Lung (tissue), 12 donors: ENCODE data around the gene RSU1. TPM values are rescaled to one million over a fixed set of nuclear protein-coding genes. Genes with fewer than 3 reads are reported as not detected.

Experiments
- ATAC-seq: fragments of 200-7000 bp; cut with Tn5 transposase; one replicate; pipeline ENCODE4 v1.9.1; 2020; ENCODE audit warnings: moderate number of reproducible peaks; ENCODE audit not compliant: insufficient read depth, low FRiP score
- DNase-seq, 3 donors: peaks; one replicate each; pipeline ENCODE4 v3.0.0-alpha.2; 2013 to 2017
- H3K27ac ChIP-seq, 2 donors: one replicate each; pipeline ENCODE4 v1.5.1; 2013; ENCODE audit warnings: mild to moderate bottlenecking in 2 of 2, moderate library complexity in 2 of 2, control low read depth in 1 of 2, inconsistent platforms in 1 of 2, low read depth in 1 of 2, low read length in 1 of 2
- H3K27me3 ChIP-seq, 3 donors: one replicate each; pipeline ENCODE4 v1.5.1; 2013; ENCODE audit warnings: low read length in 2 of 3; ENCODE audit not compliant: control insufficient read depth in 3 of 3, insufficient read depth in 3 of 3
- H3K36me3 ChIP-seq, 4 donors: one replicate each; pipeline ENCODE4 v1.5.1; 2013; ENCODE audit warnings: low read length in 4 of 4, mild to moderate bottlenecking in 1 of 4, moderate library complexity in 1 of 4; ENCODE audit not compliant: control insufficient read depth in 4 of 4, insufficient read depth in 4 of 4
- H3K4me1 ChIP-seq, 5 donors: one replicate each; pipeline ENCODE4 v1.5.1; 2013; ENCODE audit warnings: low read length in 5 of 5, mild to moderate bottlenecking in 2 of 5, moderate library complexity in 1 of 5; ENCODE audit not compliant: control insufficient read depth in 5 of 5, insufficient read depth in 5 of 5
- H3K4me3 ChIP-seq: one replicate; pipeline ENCODE4 v1.5.1; 2013; ENCODE audit warnings: mild to moderate bottlenecking, control low read depth, moderate library complexity
- H3K9ac ChIP-seq, 2 donors: one replicate each; pipeline ENCODE4 v1.5.1; 2013; ENCODE audit warnings: low read length in 2 of 2, control low read depth in 1 of 2; ENCODE audit not compliant: insufficient read depth in 1 of 2
- H3K9me3 ChIP-seq, 4 donors: one replicate each; pipeline ENCODE4 v1.5.1; 2013; ENCODE audit warnings: low read length in 3 of 4, mild to moderate bottlenecking in 1 of 4, moderate library complexity in 1 of 4; ENCODE audit not compliant: control insufficient read depth in 4 of 4, insufficient read depth in 3 of 4
- WGBS, 2 donors: extraction: QIAGEN DNeasy Blood & Tissue Kit; methylation state at CpG; one replicate each; pipeline ENCODE4 v1.1.7; 2013; 5-methylcytosine and 5-hydroxymethylcytosine counted together
- polyA plus RNA-seq, 2 donors: library from polyadenylated mRNA; stranded (reverse); fragments of 200-250 nt; gene quantifications; one replicate each; pipeline ENCODE4 v1.2.1, GENCODE V29; 2013
- total RNA-seq, 2 donors: library from RNA; depleted of rRNA in 1 of 2; stranded (reverse); fragments of >200 nt in 1 of 2; gene quantifications; one replicate each; pipeline ENCODE4 v1.2.1, GENCODE V29; 2014 to 2021
- TF ChIP-seq, protein P1 (sequence below): IDR thresholded peaks from 2 replicates; pipeline ENCODE4 v1.5.1; 2012; ENCODE audit warnings: mild to moderate bottlenecking; ENCODE audit errors: control extremely low read depth, extremely low read depth
- donor health status: control.
- donor health status: control.
- donor health status: Bipolar disorder and iron deficiency.
- donor health status: healthy.
- donor health status: DM: yes; HTN: yes; CAD: no.

RSU1 gene
- total and polyA plus RNA-seq, 4 donors, result 36.0 to 81.5 (median 57.9) TPM

DNA sequence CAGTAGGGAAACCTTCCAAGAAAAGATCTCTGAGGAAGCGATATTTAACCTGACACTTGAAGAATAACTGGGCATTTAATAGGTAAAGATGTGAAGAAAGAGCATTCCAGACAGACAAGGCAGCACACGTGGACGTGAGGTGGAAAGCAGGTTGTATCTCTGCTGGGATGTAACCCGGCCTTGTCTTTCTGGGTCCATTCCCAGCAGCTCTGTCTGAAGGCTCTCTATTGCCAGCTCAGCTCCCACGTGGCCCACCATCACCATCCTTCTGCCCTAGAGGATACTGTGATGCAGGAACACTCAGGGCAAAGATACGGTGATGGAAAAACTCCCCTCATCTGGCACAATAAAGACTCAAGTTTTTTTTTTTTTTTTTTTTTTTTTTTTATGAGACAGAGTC, 137.7 kb downstream of the RSU1 start:
- H3K9ac ChIP-seq, result no peak overlapping the region
- H3K4me3 ChIP-seq, result no peak overlapping the region
- ATAC-seq, result no peak
- H3K36me3 ChIP-seq, result peaks cover 0 to 1% (median 0%) of the 10 kb centered on the region in 4 donors
- no peak for DNase-seq
- 96 to 97% methylated on average over 6 of the region's 6 CpGs for WGBS, 2 donors
- no peaks in the 10 kb centered on the region for H3K27me3 ChIP-seq
- no peaks in the 10 kb centered on the region for H3K9me3 ChIP-seq
- no peaks in the 10 kb centered on the region for H3K4me1 ChIP-seq
- no peak overlapping the region for H3K27ac ChIP-seq
- TF ChIP-seq, protein P1, sequence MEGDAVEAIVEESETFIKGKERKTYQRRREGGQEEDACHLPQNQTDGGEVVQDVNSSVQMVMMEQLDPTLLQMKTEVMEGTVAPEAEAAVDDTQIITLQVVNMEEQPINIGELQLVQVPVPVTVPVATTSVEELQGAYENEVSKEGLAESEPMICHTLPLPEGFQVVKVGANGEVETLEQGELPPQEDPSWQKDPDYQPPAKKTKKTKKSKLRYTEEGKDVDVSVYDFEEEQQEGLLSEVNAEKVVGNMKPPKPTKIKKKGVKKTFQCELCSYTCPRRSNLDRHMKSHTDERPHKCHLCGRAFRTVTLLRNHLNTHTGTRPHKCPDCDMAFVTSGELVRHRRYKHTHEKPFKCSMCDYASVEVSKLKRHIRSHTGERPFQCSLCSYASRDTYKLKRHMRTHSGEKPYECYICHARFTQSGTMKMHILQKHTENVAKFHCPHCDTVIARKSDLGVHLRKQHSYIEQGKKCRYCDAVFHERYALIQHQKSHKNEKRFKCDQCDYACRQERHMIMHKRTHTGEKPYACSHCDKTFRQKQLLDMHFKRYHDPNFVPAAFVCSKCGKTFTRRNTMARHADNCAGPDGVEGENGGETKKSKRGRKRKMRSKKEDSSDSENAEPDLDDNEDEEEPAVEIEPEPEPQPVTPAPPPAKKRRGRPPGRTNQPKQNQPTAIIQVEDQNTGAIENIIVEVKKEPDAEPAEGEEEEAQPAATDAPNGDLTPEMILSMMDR, result no peak

DNA sequence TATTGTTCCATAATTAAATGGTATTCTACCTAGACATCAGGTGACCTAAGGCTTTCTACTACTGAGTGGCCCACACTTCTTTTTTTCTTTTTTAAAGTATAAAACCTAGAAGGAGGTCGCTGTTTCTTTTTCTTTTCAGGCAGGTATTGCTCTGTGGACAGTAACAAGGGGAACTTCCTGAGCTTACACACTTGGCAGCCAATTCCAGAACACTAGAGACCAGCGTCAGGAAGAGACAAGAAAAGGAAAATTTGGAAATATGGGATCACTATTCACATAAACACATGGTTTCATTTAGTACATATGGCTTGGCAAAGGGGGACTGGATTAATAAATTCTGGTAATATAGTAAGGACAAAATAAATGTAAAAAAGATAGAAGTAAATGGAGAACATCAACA, 141.9 kb downstream of the RSU1 start:
- ATAC-seq (no peak), DNase-seq (no peak)
- H3K9me3 ChIP-seq, result no peaks in the 10 kb centered on the region
- WGBS, 2 donors, result 93 to 95% methylated on average over 2 of the region's 2 CpGs
- H3K27me3 ChIP-seq, result no peaks in the 10 kb centered on the region
- H3K9ac ChIP-seq, result no peak overlapping the region
- no peak overlapping the region for H3K4me3 ChIP-seq
- no peak overlapping the region for H3K27ac ChIP-seq
- no peaks in the 10 kb centered on the region for H3K36me3 ChIP-seq
- TF ChIP-seq, protein P1, result no peak
- H3K4me1 ChIP-seq, result peaks cover 0 to 2% (median 0%) of the 10 kb centered on the region in 5 donors

DNA sequence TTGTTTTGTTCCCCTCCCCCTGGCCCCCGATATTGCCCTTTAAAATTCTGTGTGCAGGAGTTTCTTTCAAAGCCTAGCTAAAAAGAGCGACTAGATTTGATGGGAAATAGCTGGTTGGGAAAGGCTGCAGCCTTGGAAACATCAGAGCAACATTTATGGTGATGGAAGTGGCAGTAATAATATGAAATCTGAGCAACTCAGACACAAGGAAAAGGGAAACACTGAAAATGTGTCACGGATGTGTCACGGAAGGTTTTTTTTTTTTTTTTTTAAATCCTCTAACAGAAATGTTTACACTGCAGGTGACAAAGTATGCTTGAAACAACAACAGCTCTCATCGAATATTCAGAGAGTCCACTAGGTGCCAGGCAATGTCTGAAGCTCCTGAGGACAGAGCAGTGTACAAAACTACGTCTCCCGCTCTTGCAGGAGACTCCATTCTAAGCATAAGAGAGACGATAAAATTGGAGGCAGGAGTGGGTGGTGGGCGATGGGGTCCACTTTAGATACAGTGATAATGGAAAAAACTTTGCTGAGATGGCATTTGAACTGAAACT, 143.0 kb downstream of the RSU1 start:
- H3K9me3 ChIP-seq, result no peaks in the 10 kb centered on the region
- H3K4me3 ChIP-seq, result no peak overlapping the region
- TF ChIP-seq, protein P1, result no peak
- no peaks in the 10 kb centered on the region for H3K27me3 ChIP-seq
- WGBS, 2 donors, result 88% methylated on average over 9 of the region's 9 CpGs
- no peaks in the 10 kb centered on the region for H3K36me3 ChIP-seq
- peaks cover 0 to 2% (median 0%) of the 10 kb centered on the region in 5 donors for H3K4me1 ChIP-seq
- DNase-seq (no peak), ATAC-seq (no peak)
- no peak overlapping the region for H3K27ac ChIP-seq
- no peak overlapping the region for H3K9ac ChIP-seq

DNA sequence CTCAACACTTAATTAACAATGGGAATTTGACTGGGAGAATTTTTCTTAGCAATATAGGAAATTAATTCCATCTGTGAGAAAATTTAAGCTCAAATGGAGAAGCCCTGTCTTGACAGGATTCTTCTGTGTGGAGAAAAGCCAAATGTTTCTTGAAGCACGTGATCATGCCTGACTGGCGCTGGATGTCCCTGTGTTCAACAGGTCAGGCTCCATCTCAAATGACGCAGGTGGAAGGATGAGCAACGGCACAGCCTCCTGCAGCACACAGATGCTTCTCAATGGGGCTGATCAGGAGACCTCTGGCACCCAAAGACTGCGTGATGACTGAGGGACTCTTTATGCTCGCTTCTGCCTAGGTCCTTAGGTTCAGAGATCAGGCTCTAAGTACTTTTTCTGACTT, 143.8 kb downstream of the RSU1 start:
- H3K27ac ChIP-seq, result no peak overlapping the region

More for the DNA sequence above, 143.8 kb downstream of the RSU1 start:
- no peak for ATAC-seq
- WGBS, 2 donors, result 88 to 90% methylated on average over 6 of the region's 6 CpGs
- no peak for DNase-seq
- Histone ChIP-seq H3K27me3 (no peaks in the 10 kb centered on the region), H3K4me3 (no peak overlapping the region), H3K9me3 (no peaks in the 10 kb centered on the region), H3K36me3 (no peaks in the 10 kb centered on the region), H3K4me1 (peaks cover 0 to 2% (median 0%) of the 10 kb centered on the region in 5 donors), H3K9ac (no peak overlapping the region)
- TF ChIP-seq, protein P1, result no peak
